Body of pancreas (tissue), 4 donors: ENCODE measurements around the gene SLC52A3. TPM values are rescaled to one million over a fixed set of nuclear protein-coding genes. Genes with fewer than 3 reads are reported as not detected.

ENCODE experiments used
- ATAC-seq: fragments of 150-250 bp; one replicate; pipeline ENCODE4 v1.9.1; 2016
- DNase-seq, 4 donors: peaks; one replicate each; pipeline ENCODE4 v3.0.0-alpha.2; 2019
- H3K27ac ChIP-seq, 4 donors: fragments of 200-600 bp; sonication (generic); 1 replicate in 3 of 4; 2 replicates in 1 of 4; pipeline versions ENCODE4 v1.5.1 to v1.6.1; 2016 to 2019; ENCODE audit warnings: mild to moderate bottlenecking in 1 of 4, mixed read lengths in 1 of 4, moderate library complexity in 1 of 4
- H3K27me3 ChIP-seq, 2 donors: fragments of 200-600 bp; sonication (generic); one replicate each; pipeline ENCODE4 v1.6.0; 2016; ENCODE audit warnings: mild to moderate bottlenecking in 1 of 2
- H3K36me3 ChIP-seq, 2 donors: fragments of 200-600 bp; sonication (generic); replicated peaks in 1 of 2; 2 replicates each; pipeline ENCODE4 v1.5.1; 2016; ENCODE audit warnings: low read depth in 2 of 2; ENCODE audit not compliant: insufficient read depth in 1 of 2
- H3K4me1 ChIP-seq: fragments of 200-600 bp; sonication (generic); one replicate; pipeline ENCODE4 v1.6.0; 2016
- H3K4me3 ChIP-seq, 2 donors: fragments of 200-600 bp; sonication (generic); 1 replicate in 1 of 2; 2 replicates in 1 of 2; pipeline ENCODE4 v1.5.1; 2016 to 2019
- H3K9me3 ChIP-seq, 3 donors: fragments of 200-600 bp; sonication (generic); 1 replicate in 2 of 3; 2 replicates in 1 of 3; pipeline ENCODE4 v1.5.1; 2016
- CTCF ChIP-seq, 7 experiments: fragments of 450-650 bp in 4 of 7; fragments of 200-600 bp in 3 of 7; sonication (generic) in 3 of 7; IDR thresholded peaks; one replicate each; pipeline ENCODE4 v1.5.1; 2016 to 2019; ENCODE audit warnings: antibody characterized with exemption in 7 of 7
- POLR2A ChIP-seq, 3 donors: fragments of 450-650 bp; IDR thresholded peaks; one replicate each; pipeline ENCODE4 v1.6.1; 2016; ENCODE audit warnings: antibody characterized with exemption in 3 of 3, mild to moderate bottlenecking in 2 of 3
- WGBS, 2 donors: methylation state at CpG; one replicate each; pipeline ENCODE4 v1.1.5; 2017; 5-methylcytosine and 5-hydroxymethylcytosine counted together
- intact Hi-C: fragments of 100-400 bp; cut with DNase I; formaldehyde crosslinking; loops from one replicate; pipeline ENCODE4 v1.15.1; 2023
- total RNA-seq, 2 donors: library from RNA; depleted of rRNA; stranded (reverse); fragments of >200 nt; gene quantifications; one replicate each; pipeline ENCODE4 v1.1.0, GENCODE V29; 2016

The SLC52A3 gene
- total RNA-seq, 2 donors from 2014 or later: 0.33 to 1.3 TPM

GRCh38 chr20:711576-711975 is 56.7 kb downstream of the SLC52A3 start:
- peaks cover 0 to 5% of the 10 kb centered on the region in 2 donors for H3K27me3 ChIP-seq
- TF ChIP-seq CTCF (IDR thresholded peaks at IDR 0.05): no peak
- TF ChIP-seq POLR2A (IDR thresholded peaks at IDR 0.05): no peak
- DNase-seq: no peak
- H3K9me3 ChIP-seq: peaks cover 0 to 4% (median 0%) of the 10 kb centered on the region in 3 donors
- no peak overlapping the region for H3K27ac ChIP-seq
- intact Hi-C loops: no loop called here
- no peaks in the 10 kb centered on the region for H3K36me3 ChIP-seq
- H3K4me1 ChIP-seq: peaks cover 7% of the 10 kb centered on the region
- no peak overlapping the region for H3K4me3 ChIP-seq
- WGBS, 2 donors: 49% methylated on average over 2 of the region's 2 CpGs; no CpG with 5 or more reads in 1 of the 2 donors
- no peak for ATAC-seq

GRCh38 chr20:710780-711450 is 57.4 kb downstream of the SLC52A3 start:
- Histone ChIP-seq H3K27ac (no peak overlapping the region), H3K36me3 (no peaks in the 10 kb centered on the region), H3K27me3 (peaks cover 0 to 5% of the 10 kb centered on the region in 2 donors), H3K9me3 (peaks cover 0 to 4% (median 0%) of the 10 kb centered on the region in 3 donors), H3K4me1 (peaks cover 7% of the 10 kb centered on the region), H3K4me3 (no peak overlapping the region)
- intact Hi-C loops: no loop called here
- TF ChIP-seq POLR2A (IDR thresholded peaks at IDR 0.05) (no peak), CTCF (IDR thresholded peaks at IDR 0.05) (no peak)
- DNase-seq: no peak
- 74 to 75% methylated on average over 15 to 19 of the region's 19 CpGs for WGBS, 2 donors
- ATAC-seq: no peak

Other genes with a start within 250 kb of the SLC52A3 start
- 10 to 100 TPM; 40.5 to 52.7 TPM for gene CSNK2A1, start 224.7 kb downstream of the SLC52A3 start, total RNA-seq
- gene TCF15, start 158.2 kb downstream of the SLC52A3 start, total RNA-seq: not detected
- 1 to 10 TPM; 7.9 to 9.9 TPM for gene SRXN1, start 115.3 kb downstream of the SLC52A3 start, total RNA-seq
- gene SCRT2, start 92.7 kb downstream of the SLC52A3 start, total RNA-seq: under 1 TPM in 1 of 2 donors, not detected in 1; under 0.01 TPM
- 1 to 10 TPM; 7.0 to 8.2 TPM for gene FAM110A, start 65.2 kb upstream of the SLC52A3 start, total RNA-seq
- gene ANGPT4, start 147.8 kb upstream of the SLC52A3 start, total RNA-seq: under 1 TPM; under 0.01 to 0.66 TPM
- gene RSPO4, start 233.8 kb upstream of the SLC52A3 start, total RNA-seq: not detected